Spleen (tissue), 7 donors: ENCODE results near the gene SEC24C.

Experiments
- POLR2AphosphoS5 ChIP-seq, 3 donors: sonication (generic); formaldehyde crosslinking; IDR thresholded peaks; one replicate each; pipeline ENCODE4 v1.5.1; 2017; ENCODE audit warnings: antibody characterized with exemption in 3 of 3
- TF ChIP-seq, protein P1 (sequence below), 11 experiments: fragments of 200-600 bp in 7 of 11; fragments of 450-650 bp in 4 of 11; sonication (generic) in 4 of 11; IDR thresholded peaks in 8 of 11; conservative IDR thresholded peaks in 3 of 11; 1 replicate in 7 of 11; 2 replicates in 4 of 11; pipeline versions ENCODE4 v1.4.0 to v1.8.0; 2016 to 2021; ENCODE audit warnings: antibody characterized with exemption in 11 of 11, inconsistent platforms in 4 of 11, mild to moderate bottlenecking in 1 of 11
- donor health status: DM: no; HTN: no; CAD: no; lungs with moderate emphysema.
- donor health status: DM: no; HTN: no; CAD: no.
- donor health status: DM: no; HTN: no; CAD: no.

- TF ChIP-seq, protein P1, sequence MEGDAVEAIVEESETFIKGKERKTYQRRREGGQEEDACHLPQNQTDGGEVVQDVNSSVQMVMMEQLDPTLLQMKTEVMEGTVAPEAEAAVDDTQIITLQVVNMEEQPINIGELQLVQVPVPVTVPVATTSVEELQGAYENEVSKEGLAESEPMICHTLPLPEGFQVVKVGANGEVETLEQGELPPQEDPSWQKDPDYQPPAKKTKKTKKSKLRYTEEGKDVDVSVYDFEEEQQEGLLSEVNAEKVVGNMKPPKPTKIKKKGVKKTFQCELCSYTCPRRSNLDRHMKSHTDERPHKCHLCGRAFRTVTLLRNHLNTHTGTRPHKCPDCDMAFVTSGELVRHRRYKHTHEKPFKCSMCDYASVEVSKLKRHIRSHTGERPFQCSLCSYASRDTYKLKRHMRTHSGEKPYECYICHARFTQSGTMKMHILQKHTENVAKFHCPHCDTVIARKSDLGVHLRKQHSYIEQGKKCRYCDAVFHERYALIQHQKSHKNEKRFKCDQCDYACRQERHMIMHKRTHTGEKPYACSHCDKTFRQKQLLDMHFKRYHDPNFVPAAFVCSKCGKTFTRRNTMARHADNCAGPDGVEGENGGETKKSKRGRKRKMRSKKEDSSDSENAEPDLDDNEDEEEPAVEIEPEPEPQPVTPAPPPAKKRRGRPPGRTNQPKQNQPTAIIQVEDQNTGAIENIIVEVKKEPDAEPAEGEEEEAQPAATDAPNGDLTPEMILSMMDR (IDR thresholded peaks at IDR 0.05 in 8 of 11, conservative IDR thresholded peaks at IDR 0.05 in 3 of 11): no peak
- TF ChIP-seq POLR2AphosphoS5 (IDR thresholded peaks at IDR 0.05): peak; percentile 89 to 91 (median 89)
These were observed 13.8 kb upstream of the SEC24C start for GRCh38 chr10:73730153-73730906.
